AG04450 (cell line): ENCODE measurements around the gene KCP. TPM values are rescaled to one million over a fixed set of nuclear protein-coding genes. Genes with fewer than 3 reads are reported as not detected.

Source experiments
- CTCF ChIA-PET: fragments of 300-600, 350-600 bp; formaldehyde crosslinking; extraction: SDS; loops from one replicate; lab custom pipeline; 2022; ENCODE audit warnings: antibody characterized with exemption, inconsistent platforms; lab: Charles Lee
- POLR2A ChIA-PET: fragments of 350-600 bp; formaldehyde crosslinking; extraction: SDS; loops from one replicate; lab custom pipeline; 2021; ENCODE audit warnings: antibody characterized with exemption, inconsistent platforms; lab: Yijun Ruan, JAX
- DNase-seq: peaks from one replicate; pipeline ENCODE4 v3.0.0-alpha.2; 2011; ENCODE audit warnings: low read depth, low spot score
- H3K27ac ChIP-seq: one replicate; pipeline ENCODE4 v1.5.1; 2012; ENCODE audit warnings: low read depth, low read length, control low read depth
- H3K27me3 ChIP-seq: one replicate; pipeline ENCODE4 v1.6.0; 2012; ENCODE audit warnings: low read length; ENCODE audit not compliant: control insufficient read depth, insufficient read depth
- H3K4me3 ChIP-seq: 2 replicates; pipeline ENCODE4 v1.5.1; 2011; ENCODE audit warnings: mild to moderate bottlenecking, low read depth, low read length, control low read depth
- H3K9me3 ChIP-seq: 2 replicates; pipeline ENCODE4 v1.5.1; 2012; ENCODE audit warnings: low read length; ENCODE audit not compliant: control insufficient read depth, insufficient read depth
- CTCF ChIP-seq: IDR thresholded peaks from 2 replicates; pipeline ENCODE4 v1.5.1; 2011; ENCODE audit warnings: low read depth, low read length, control low read depth, inconsistent platforms
- polyA plus RNA-seq: library from polyadenylated mRNA; depleted of rRNA; stranded (reverse); fragments of >200 nt; gene quantifications from 2 replicates; pipeline ENCODE4 v1.2.3, GENCODE V29; 2011

The KCP gene
- polyA plus RNA-seq, 1 experiment, result 0.04 TPM

- CTCF ChIA-PET, result interaction anchor here (0.6 to 3.4 kb wide), 3 partner anchors 183 to 969 kb away, joined by 3 to 43 read pairs (median 3); no protein-coding TSS in a partner anchor
- no peaks in the 10 kb centered on the region for H3K9me3 ChIP-seq
- no peak for DNase-seq
- no peak overlapping the region for H3K4me3 ChIP-seq
- peaks cover 18% of the 10 kb centered on the region for H3K27me3 ChIP-seq
- TF ChIP-seq CTCF, result peak; percentile 65
- H3K27ac ChIP-seq, result no peak overlapping the region
- POLR2A ChIA-PET, result no interaction called here
Measured at GRCh38 chr7:128904381-128905197, 5.9 kb downstream of the KCP start.

GRCh38 chr7:128903621-128904361 lies 6.7 kb downstream of the KCP start:
- TF ChIP-seq CTCF, result no peak
- Histone ChIP-seq H3K27me3 (peaks cover 18% of the 10 kb centered on the region), H3K27ac (no peak overlapping the region), H3K9me3 (no peaks in the 10 kb centered on the region), H3K4me3 (no peak overlapping the region)
- no peak for DNase-seq
- CTCF ChIA-PET, result interaction anchor here (0.5 to 3.4 kb wide), 5 partner anchors 20 to 970 kb away, joined by 3 to 43 read pairs (median 4); no protein-coding TSS in a partner anchor
- POLR2A ChIA-PET, result no interaction called here

- H3K27me3 ChIP-seq, result peaks cover 15% of the 10 kb centered on the region
- ChIA-PET POLR2A (no interaction called here), CTCF (interaction anchor here (0.6 to 3.4 kb wide), 4 partner anchors 19 to 443 kb away, joined by 3 to 43 read pairs (median 4); no protein-coding TSS in a partner anchor)
- H3K27ac ChIP-seq, result no peak overlapping the region
- H3K4me3 ChIP-seq, result no peak overlapping the region
- no peak for DNase-seq
- H3K9me3 ChIP-seq, result no peaks in the 10 kb centered on the region
- TF ChIP-seq CTCF, result no peak
Measured at GRCh38 chr7:128902761-128903585, 7.5 kb downstream of the KCP start.

- Histone ChIP-seq H3K9me3 (no peaks in the 10 kb centered on the region), H3K27me3 (peaks cover 6% of the 10 kb centered on the region), H3K27ac (no peak overlapping the region), H3K4me3 (no peak overlapping the region)
- no peak for TF ChIP-seq CTCF
- DNase-seq, result no peak
- POLR2A ChIA-PET, result no interaction called here
- CTCF ChIA-PET, result interaction anchor here (3.5 kb wide), 1 partner anchor 191 kb away, joined by 18 read pairs; no protein-coding TSS in a partner anchor
Measured at GRCh38 chr7:128900237-128900636, 10.3 kb downstream of the KCP start.
